DMS114 treated with DMSO at 0.1 percent for 48 hours (cell line): ENCODE data around the gene FBXL19.
A peak's percentile ranks its signal among the peaks of the same experiment; 100 is the strongest.

Experiments
- DNase-seq: peaks from one replicate; lab custom pipeline; 2025; ENCODE audit not compliant: unreplicated experiment; lab: John Stamatoyannopoulos, UW

The FBXL19 gene

DNA sequence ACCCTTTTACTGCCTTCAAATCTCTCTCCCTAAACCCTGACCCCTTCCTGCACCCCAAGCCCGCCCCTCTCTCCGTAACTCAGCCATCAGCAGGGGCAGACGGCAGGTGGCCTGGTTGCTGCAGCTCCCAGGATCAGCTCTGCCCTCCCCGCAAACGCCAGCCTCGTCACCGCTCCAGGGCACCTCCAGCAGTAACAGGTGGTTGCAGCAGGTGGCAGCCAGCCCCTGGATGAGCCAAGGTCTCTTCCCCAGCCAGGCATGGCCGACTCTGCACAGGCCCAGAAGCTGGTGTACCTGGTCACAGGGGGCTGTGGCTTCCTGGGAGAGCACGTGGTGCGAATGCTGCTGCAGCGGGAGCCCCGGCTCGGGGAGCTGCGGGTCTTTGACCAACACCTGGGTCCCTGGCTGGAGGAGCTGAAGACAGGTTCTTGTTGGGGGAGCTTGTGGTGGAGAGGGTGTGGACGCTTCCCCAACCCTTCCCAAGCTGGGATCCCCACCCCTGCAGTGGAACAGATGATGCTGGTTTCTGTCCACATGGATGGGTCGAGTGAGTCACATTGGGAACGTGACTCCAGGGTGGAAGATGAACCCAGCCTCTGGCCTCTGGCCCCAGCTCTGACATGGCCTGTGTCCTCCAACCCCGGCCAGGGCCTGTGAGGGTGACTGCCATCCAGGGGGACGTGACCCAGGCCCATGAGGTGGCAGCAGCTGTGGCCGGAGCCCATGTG, 62.2 kb downstream of the FBXL19 start:
- DNase-seq, result no peak

DNA sequence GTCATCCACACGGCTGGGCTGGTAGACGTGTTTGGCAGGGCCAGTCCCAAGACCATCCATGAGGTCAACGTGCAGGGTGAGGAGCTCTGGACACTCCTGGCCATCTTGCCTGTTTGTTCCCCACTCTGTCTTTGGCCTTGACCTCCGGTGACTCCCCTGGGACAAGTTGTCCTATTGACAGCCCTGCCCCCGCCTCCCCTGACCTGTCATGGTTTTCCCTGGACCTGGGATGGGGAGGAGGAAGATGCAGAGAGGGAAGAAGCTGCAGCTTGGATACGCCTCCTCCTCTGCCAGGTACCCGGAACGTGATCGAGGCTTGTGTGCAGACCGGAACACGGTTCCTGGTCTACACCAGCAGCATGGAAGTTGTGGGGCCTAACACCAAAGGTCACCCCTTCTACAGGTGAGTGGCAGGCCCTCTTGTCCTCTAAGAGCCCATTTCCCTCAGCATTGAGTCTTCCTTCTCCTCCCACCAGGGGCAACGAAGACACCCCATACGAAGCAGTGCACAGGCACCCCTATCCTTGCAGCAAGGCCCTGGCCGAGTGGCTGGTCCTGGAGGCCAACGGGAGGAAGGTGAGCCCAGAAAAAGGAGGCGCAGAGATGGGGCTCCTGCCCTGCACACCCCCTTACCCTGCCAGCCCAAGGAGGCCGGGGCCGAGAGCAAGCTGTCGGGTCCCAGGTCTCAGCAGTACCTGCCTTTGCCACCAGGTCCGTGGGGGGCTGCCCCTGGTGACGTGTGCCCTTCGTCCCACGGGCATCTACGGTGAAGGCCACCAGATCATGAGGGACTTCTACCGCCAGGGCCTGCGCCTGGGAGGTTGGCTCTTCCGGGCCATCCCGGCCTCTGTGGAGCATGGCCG, 63.0 kb downstream of the FBXL19 start:
- DNase-seq, result no peak

DNA sequence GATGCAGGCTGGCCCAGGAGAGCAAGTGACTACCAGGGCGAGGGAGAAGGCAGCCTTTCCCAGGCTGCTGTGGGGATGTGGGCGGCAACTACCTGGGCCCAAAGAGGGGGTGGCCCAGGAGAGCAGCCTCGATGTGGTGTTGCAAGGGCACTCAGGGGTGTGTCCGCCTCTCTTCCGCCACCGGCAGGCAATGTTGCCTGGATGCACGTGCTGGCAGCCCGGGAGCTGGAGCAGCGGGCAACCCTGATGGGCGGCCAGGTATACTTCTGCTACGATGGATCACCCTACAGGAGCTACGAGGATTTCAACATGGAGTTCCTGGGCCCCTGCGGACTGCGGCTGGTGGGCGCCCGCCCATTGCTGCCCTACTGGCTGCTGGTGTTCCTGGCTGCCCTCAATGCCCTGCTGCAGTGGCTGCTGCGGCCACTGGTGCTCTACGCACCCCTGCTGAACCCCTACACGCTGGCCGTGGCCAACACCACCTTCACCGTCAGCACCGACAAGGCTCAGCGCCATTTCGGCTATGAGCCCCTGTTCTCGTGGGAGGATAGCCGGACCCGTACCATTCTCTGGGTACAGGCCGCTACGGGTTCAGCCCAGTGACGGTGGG, 64.3 kb downstream of the FBXL19 start:
- DNase-seq, result no peak

DNA sequence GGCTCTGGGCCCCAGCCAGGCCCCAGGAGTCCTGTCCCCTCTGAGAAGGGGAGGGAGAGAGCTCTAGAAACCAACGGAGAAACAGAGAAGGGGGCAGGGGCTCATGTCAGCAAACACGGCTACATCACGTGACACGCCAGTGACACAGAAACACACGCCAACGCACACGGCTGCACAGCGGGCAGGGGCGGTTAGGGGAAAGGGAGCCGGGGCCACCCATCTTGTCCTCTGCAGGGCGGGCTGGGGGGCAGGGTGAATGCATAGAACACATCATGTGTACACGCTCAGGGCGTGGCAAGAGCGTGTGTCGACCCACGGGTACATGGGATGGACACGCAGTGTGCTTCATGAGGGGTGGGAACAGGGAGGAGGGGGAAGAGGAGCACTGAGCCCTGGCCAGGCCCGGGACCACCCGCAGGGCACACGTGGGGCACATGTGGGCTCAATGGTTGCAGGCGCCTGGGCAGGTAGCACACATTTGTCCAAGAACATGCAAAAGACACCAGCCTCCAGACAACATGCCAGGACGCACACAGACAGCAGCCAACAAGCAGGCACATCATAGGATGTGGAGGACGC, 66.2 kb downstream of the FBXL19 start:
- no peak for DNase-seq

DNA sequence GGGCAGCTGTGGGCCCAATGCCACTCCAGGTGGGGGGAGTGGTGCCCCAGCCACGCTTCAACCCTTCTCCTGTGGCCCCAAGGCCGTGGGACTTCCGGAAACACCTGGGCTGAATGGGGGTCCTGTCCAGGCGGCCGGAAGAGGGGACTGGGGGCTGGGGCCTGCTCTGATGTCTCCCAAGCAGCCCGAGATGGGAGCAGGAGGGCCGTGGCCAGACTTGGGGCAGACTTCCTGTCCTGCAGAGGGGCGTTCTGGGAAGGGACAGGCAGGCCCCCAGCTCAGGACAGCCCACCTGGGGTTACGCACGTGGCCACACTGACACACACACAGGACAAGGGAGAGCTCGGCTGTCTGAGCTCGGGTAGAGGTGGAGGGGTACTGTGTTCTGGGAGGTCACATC, 66.7 kb downstream of the FBXL19 start:
- no peak for DNase-seq

DNA sequence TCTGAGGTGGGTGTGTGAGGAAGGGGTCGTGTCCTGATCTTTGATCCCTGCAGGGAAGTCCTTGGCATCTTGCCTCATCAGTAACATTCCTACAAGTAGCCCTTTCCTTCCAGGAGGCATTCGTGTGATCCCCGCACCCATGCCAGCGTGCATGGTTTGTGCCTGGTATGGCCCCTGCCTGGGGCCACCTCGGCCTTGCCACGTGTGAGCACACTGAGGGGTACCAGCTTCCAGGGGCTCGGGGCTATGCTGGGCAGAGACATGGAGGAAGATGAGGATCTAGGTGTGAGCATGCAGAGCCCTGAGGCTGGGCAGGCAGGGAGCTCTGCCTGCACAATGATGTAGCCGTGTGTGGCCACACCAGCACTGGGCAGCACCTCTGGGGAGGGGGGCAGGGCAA, 67.7 kb downstream of the FBXL19 start:
- no peak for DNase-seq

DNA sequence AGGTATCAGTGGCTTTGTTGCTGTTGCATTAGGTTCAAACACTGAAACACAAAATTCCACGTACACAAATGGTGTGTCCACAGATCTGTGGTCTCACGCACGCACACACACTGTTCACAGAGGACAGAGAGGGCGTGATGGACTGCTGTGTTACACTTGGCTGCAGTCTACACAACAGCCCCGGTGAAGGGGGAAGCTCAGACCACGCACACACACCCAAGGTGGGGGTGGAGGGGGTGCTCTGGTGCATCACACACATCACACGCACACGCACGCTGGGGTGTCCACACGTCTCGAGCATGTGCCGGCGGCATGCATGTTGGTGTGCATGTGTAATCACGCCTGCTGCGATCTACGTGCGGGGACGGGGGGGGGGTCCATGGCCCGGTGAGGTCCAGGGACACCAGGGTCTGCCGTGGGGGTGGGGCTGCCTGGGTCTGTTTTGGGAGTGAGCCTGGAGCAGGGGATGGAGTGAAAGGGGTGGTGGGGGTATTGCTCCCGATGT, 69.0 kb downstream of the FBXL19 start:
- DNase-seq, result no peak

DNA sequence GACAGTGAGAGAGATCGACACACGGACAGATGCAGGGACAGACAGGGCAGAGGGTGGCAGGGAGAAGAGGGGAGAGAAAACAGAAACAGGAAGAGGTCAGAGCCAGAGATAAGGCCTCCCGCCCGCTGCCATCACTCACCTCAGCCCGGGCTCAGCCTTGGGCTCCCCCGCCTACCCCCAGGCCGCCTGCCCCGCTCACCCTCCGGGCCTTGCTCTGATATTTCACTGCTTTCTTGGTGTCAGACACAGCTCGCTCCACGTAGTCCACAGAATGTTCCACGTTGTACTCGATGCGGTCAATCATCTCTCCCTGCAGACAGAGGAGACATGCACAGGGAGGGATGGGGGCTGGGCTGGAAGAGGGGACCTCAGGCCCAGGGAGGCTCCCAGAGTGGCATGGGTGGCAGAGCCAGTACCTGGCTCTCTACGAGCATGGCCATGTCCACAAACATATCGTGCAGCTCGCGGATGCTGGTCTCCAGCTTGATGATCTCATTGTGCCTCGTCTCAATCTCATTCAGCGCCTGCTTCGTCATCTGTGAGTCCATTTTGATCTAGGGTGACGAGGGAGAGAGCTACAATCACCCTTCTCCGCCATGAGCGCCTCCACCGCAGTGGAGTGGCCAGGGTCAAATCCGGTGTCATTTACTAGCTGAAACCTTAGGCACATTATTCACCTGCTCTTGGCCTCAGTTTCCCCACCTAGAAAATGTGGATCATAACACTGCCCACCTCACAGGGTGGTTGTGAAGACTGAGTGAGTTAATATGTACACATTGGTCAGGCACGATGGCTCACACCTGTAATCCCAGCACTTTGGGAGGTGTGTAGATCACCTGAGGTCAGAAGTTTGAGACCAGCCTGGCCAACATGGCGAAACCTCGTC, 69.8 kb downstream of the FBXL19 start:
- DNase-seq, result no peak

DNA sequence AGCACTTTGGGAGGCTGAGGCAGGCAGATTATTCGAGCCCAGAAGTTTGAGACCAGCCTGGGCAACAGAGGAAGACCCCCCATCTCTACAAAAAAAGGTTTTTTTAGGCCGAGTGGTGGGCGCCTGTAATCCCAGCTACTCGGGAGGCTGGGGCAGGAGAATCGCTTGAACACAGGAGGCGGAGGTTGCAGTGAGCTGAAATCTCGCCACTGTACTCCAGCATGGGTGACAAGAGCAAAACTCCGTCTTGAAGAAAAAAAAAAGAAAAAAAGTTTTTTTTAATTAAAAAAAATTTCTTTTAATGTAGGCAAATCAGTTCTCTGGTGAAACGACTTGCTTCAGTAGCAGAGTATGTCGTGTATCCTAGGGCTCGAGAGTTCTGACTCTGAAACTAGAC, 72.6 kb downstream of the FBXL19 start:
- DNase-seq, result no peak

DNA sequence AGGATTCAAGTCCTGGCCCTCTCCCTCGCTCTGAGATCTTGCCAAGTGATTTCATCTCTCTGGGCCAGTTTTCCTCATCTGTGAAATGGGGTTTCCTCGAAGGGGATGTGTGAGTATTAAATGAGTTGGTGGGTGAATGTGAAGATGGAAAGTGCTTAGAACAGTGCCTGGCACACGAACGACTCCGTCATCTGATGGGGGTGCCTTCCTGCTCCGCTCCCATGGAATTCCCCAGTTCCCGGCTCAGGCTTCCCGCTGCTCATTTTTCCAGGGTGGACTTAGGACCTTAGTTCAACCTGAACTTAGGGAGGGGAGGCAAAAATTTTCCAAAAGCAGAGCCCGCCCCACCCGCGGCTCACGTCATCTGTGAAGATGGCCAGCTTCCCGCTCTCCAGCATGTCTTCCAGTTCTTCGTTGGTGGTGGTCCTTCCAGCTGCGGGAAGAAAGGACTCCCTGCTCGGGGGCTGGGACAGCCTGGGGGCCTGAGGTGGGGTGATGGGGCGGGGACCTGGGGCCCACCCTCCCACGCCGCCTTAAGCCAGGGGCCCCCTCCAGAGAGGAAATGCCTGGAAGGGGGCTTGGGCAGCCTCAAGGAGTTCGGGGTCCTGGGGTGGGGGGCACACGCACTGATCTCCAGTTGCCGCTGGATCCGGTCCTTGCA, 73.1 kb downstream of the FBXL19 start:
- DNase-seq, result no peak

DNA sequence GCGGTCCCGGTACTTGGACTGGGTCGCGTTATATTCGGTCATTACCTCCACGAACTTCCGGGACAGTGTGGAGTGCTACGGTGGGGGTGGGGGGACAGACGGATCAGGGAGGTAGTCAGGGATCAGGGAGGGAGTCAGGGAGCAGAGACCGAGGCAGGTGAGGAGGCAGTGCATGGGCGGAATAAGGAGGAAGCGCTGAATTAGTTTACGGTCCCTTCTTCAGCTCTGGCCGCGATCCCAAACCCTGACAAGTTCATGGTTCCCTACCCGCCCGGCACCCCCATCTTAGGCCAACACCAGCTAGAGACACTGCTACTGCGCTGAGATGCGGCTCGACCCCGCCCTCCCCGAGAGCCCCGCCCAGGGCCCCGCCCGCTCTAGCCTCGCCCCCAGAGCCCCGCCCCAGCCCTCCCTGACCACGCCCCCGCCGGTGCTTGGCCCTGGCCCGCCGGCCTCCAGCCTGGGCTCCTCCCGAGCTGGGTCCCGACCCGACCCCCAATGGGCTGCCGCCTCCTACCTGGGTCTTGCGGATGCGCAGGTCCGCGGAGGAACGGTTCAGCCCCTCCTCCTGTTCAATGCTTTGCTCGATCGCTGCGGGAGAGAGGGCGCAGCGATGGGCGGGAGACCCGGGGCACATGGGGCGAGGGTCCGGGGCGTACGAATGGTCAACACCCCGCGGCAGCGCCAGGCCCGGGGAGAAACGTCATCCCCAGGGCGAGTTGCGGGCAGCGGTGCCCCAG, 73.8 kb downstream of the FBXL19 start:
- peak; percentile 49 for DNase-seq

DNA sequence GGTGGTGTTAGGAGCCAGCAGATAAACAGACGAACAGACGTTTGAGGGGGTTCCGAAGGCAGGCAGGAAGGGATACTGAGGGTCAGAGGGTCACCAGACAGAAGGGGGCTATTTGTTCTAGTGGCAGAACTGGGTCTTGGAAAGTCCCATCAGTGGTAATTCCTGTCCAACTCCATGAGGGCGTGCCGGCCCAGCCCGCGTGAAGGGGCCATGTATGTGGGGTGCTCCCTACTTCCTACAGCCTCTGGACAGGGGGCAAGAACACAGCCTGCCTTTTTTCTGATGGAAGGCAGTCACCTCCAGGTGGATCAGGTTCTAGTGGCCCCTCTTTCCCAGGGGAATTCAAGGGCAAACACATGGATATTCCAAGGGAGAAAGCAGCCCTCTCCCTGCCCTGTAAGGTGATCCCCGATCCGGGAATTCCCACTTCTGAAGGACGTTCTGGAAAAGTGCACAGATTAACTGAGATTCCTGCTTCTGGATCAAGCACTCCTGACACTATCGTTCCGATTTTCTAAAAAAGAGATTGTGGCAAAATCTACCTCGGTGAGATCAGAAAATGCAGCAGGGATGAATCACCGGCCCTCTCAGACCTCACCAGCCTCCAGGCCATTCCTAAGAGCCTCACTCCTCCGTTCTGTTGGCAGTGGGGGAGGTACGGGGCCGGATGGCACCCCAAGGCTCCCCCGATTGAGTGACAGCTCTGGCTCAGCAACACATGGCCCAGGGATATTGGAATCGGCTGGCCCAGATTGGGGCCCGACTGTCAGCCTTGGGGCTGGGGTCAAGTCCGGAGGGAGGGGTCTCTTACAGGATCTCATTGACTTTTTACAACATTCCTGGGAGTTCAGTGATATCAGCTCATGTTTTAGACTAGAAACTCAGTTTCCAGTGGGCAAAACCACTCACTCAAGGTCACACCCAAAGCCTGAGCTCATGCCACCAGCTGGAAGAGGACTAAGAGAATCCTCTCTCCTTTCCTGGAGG, 74.6 kb downstream of the FBXL19 start:
- no peak for DNase-seq
